Urinary bladder (tissue), 4 donors: Measurements from ENCODE around the gene THADA. TPM values are rescaled to one million over a fixed set of nuclear protein-coding genes. Genes with fewer than 3 reads are reported as not detected.
A peak's percentile ranks its signal among the peaks of the same experiment; 100 is the strongest.

Source experiments
- DNase-seq: peaks from one replicate; pipeline ENCODE4 v3.0.0-alpha.2; 2015; ENCODE audit errors: extremely low spot score
- H3K27ac ChIP-seq: one replicate; pipeline ENCODE4 v1.5.1; 2013; ENCODE audit warnings: low read depth, mild to moderate bottlenecking, moderate library complexity
- H3K36me3 ChIP-seq: one replicate; pipeline ENCODE4 v1.6.1; 2013; ENCODE audit warnings: mild to moderate bottlenecking, moderate library complexity; ENCODE audit not compliant: insufficient read depth
- H3K4me1 ChIP-seq: one replicate; pipeline ENCODE4 v1.6.1; 2013; ENCODE audit warnings: mild to moderate bottlenecking, moderate library complexity; ENCODE audit not compliant: insufficient read depth
- H3K4me3 ChIP-seq: one replicate; pipeline ENCODE4 v1.5.1; 2013; ENCODE audit warnings: low read depth, low read length
- WGBS: extraction: QIAGEN DNeasy Blood & Tissue Kit; methylation state at CpG from one replicate; pipeline ENCODE4 v1.1.7; 2013; 5-methylcytosine and 5-hydroxymethylcytosine counted together
- polyA plus RNA-seq: library from polyadenylated mRNA; stranded (reverse); fragments of 200-250 nt; gene quantifications from one replicate; pipeline ENCODE4 v1.2.3, GENCODE V29; 2013
- total RNA-seq: library from RNA; depleted of rRNA; stranded (reverse); fragments of >200 nt; gene quantifications from one replicate; pipeline ENCODE4 v1.2.3, GENCODE V29; 2014
- donor health status: healthy with polysubstance abuse.
- donor health status: healthy.

THADA gene
- total and polyA plus RNA-seq, 2 donors, result 12.2 to 71.6 TPM

GRCh38 chr2:43217228-43218154 lies 378.3 kb downstream of the THADA start:
- Histone ChIP-seq H3K4me3 (no peak overlapping the region), H3K4me1 (no peaks in the 10 kb centered on the region), H3K36me3 (no peaks in the 10 kb centered on the region), H3K27ac (peak overlapping the region; percentile 63)
- WGBS, result 42% methylated on average over 11 of the region's 11 CpGs
- DNase-seq, result no peak

- DNase-seq, result no peak
- H3K36me3 ChIP-seq, result no peaks in the 10 kb centered on the region
- no peak overlapping the region for H3K4me3 ChIP-seq
- no peak overlapping the region for H3K27ac ChIP-seq
- H3K4me1 ChIP-seq, result no peaks in the 10 kb centered on the region
- 99% methylated on average over 8 of the region's 8 CpGs for WGBS
Observed at GRCh38 chr2:43216629-43217028, 379.2 kb downstream of the THADA start.

- no peak overlapping the region for H3K27ac ChIP-seq
- H3K4me1 ChIP-seq, result no peaks in the 10 kb centered on the region
- WGBS, result 78% methylated on average over 6 of the region's 6 CpGs
- H3K36me3 ChIP-seq, result no peaks in the 10 kb centered on the region
- DNase-seq, result no peak
- H3K4me3 ChIP-seq, result no peak overlapping the region
Observed at GRCh38 chr2:43215673-43216255, 380.1 kb downstream of the THADA start.

GRCh38 chr2:43214253-43214652 lies 381.6 kb downstream of the THADA start:
- 86% methylated on average over 5 of the region's 5 CpGs for WGBS
- Histone ChIP-seq H3K4me1 (no peaks in the 10 kb centered on the region), H3K36me3 (no peaks in the 10 kb centered on the region), H3K4me3 (no peak overlapping the region), H3K27ac (no peak overlapping the region)
- DNase-seq, result no peak

- no peak overlapping the region for H3K27ac ChIP-seq
- no peak overlapping the region for H3K4me3 ChIP-seq
- no peak for DNase-seq
- no peaks in the 10 kb centered on the region for H3K4me1 ChIP-seq
- no peaks in the 10 kb centered on the region for H3K36me3 ChIP-seq
- 84% methylated on average over 3 of the region's 3 CpGs for WGBS
Observed at GRCh38 chr2:43212931-43213330, 382.9 kb downstream of the THADA start.

- DNase-seq, result no peak
- H3K4me1 ChIP-seq, result no peaks in the 10 kb centered on the region
- no peak overlapping the region for H3K4me3 ChIP-seq
- 89% methylated on average over 11 of the region's 11 CpGs for whole genome bisulfite sequencing
- no peak overlapping the region for H3K27ac ChIP-seq
- H3K36me3 ChIP-seq, result no peaks in the 10 kb centered on the region
Observed at GRCh38 chr2:43212216-43212835, 383.5 kb downstream of the THADA start.

- H3K4me1 ChIP-seq, result no peaks in the 10 kb centered on the region
- no peaks in the 10 kb centered on the region for H3K36me3 ChIP-seq
- H3K4me3 ChIP-seq, result no peak overlapping the region
- H3K27ac ChIP-seq, result peak overlapping the region; percentile 25
- DNase-seq, result no peak
- 51% methylated on average over 23 of the region's 23 CpGs for WGBS
Observed at GRCh38 chr2:43210467-43211303, 385.2 kb downstream of the THADA start.

- no peaks in the 10 kb centered on the region for H3K4me1 ChIP-seq
- no peak for DNase-seq
- H3K27ac ChIP-seq, result peak overlapping the region; percentile 25
- 83% methylated on average over 6 of the region's 6 CpGs for WGBS
- no peak overlapping the region for H3K4me3 ChIP-seq
- H3K36me3 ChIP-seq, result no peaks in the 10 kb centered on the region
Observed at GRCh38 chr2:43210125-43210466, 385.7 kb downstream of the THADA start.

- H3K36me3 ChIP-seq, result no peaks in the 10 kb centered on the region
- no peak for DNase-seq
- H3K4me3 ChIP-seq, result no peak overlapping the region
- 91% methylated on average over 5 of the region's 5 CpGs for WGBS
- H3K27ac ChIP-seq, result no peak overlapping the region
- no peaks in the 10 kb centered on the region for H3K4me1 ChIP-seq
Observed at GRCh38 chr2:43209204-43209717, 386.6 kb downstream of the THADA start.

GRCh38 chr2:43207553-43208300 lies 388.1 kb downstream of the THADA start:
- DNase-seq, result no peak
- Histone ChIP-seq H3K27ac (no peak overlapping the region), H3K36me3 (no peaks in the 10 kb centered on the region), H3K4me3 (no peak overlapping the region), H3K4me1 (no peaks in the 10 kb centered on the region)
- 78% methylated on average over 9 of the region's 9 CpGs for WGBS

GRCh38 chr2:43206602-43207001 lies 389.2 kb downstream of the THADA start:
- no peaks in the 10 kb centered on the region for H3K4me1 ChIP-seq
- 97% methylated on average over 7 of the region's 7 CpGs for WGBS
- H3K27ac ChIP-seq, result no peak overlapping the region
- no peak overlapping the region for H3K4me3 ChIP-seq
- no peak for DNase-seq
- no peaks in the 10 kb centered on the region for H3K36me3 ChIP-seq

GRCh38 chr2:43203373-43203772 lies 392.5 kb downstream of the THADA start:
- H3K36me3 ChIP-seq, result no peaks in the 10 kb centered on the region
- WGBS, result 91% methylated on average over 11 of the region's 11 CpGs
- no peak overlapping the region for H3K4me3 ChIP-seq
- no peak overlapping the region for H3K27ac ChIP-seq
- DNase-seq, result no peak
- no peaks in the 10 kb centered on the region for H3K4me1 ChIP-seq

GRCh38 chr2:43202289-43202688 lies 393.5 kb downstream of the THADA start:
- Histone ChIP-seq H3K4me1 (no peaks in the 10 kb centered on the region), H3K4me3 (no peak overlapping the region), H3K36me3 (no peaks in the 10 kb centered on the region), H3K27ac (no peak overlapping the region)
- 45% methylated on average over 2 of the region's 2 CpGs for WGBS
- no peak for DNase-seq
